K562 (cell line): ENCODE measurements around the gene ZDHHC14. TPM values are rescaled to one million over a fixed set of nuclear protein-coding genes. Genes with fewer than 3 reads are reported as not detected.
A peak's percentile ranks its signal among the peaks of the same experiment; 100 is the strongest.

ENCODE experiments used
- ATAC-seq: fragments of 200-7000 bp; cut with Tn5 transposase; 3 replicates; pipeline ENCODE4 v1.9.1; 2020; ENCODE audit warnings: moderate library complexity
- BruUV-seq: library from RNA; stranded (reverse); fragments of 400-500 nt; replicated peaks from 2 replicates; lab custom pipeline; 2021; lab: Mats Ljungman, UMichigan
- CTCF ChIA-PET: fragments of 300-600 bp; formaldehyde crosslinking; extraction: SDS; loops from one replicate; lab custom pipeline; 2021; ENCODE audit warnings: low intra/inter-chr PET ratio; lab: Yijun Ruan, JAX
- POLR2A ChIA-PET: fragments of 300-600, 350-650 bp; sonication (Branson Sonifier 250); formaldehyde crosslinking; extraction: SDS; loops from one replicate; lab custom pipeline; 2021; ENCODE audit warnings: antibody characterized with exemption, inconsistent platforms; lab: Yijun Ruan, JAX
- DNase-seq, 4 experiments: peaks; one replicate each; pipeline versions ENCODE4 v3.0.0 to v3.0.0-alpha.2; 2011 to 2018; ENCODE audit warnings: low spot score in 3 of 4, mixed read lengths in 3 of 4; ENCODE audit errors: extremely low read depth in 1 of 4
- FAIRE-seq: peaks from 2 replicates; lab custom pipeline; 2011; peaks lifted over from hg19 to GRCh38; lab: Jason Lieb, UNC
- H2AFZ ChIP-seq: 2 replicates; pipeline ENCODE4 v1.6.0; 2011; ENCODE audit warnings: low read depth, low read length, control low read depth, inconsistent platforms
- H3K27ac ChIP-seq: fragments of 200-600 bp; 3 replicates; pipeline ENCODE4 v1.8.0; 2011; ENCODE audit warnings: low read depth, mild to moderate bottlenecking, control low read depth, inconsistent platforms, low read length, moderate library complexity, mixed read lengths; ENCODE audit errors: extremely low read depth
- H3K27me3 ChIP-seq, 2 experiments: fragments of 300-600 bp in 1 of 2; 2 replicates in 1 of 2; 3 replicates in 1 of 2; pipeline versions ENCODE4 v1.6.0 to v1.8.0; 2011; ENCODE audit warnings: inconsistent platforms in 2 of 2, low read length in 2 of 2, mild to moderate bottlenecking in 1 of 2, mixed read lengths in 1 of 2, moderate library complexity in 1 of 2; ENCODE audit not compliant: control insufficient read depth in 2 of 2, insufficient read depth in 2 of 2
- H3K36me3 ChIP-seq: fragments of 300-600 bp; 3 replicates; pipeline ENCODE4 v1.8.0; 2011; ENCODE audit warnings: mild to moderate bottlenecking, low read length, inconsistent platforms; ENCODE audit not compliant: control insufficient read depth, insufficient read depth
- H3K4me1 ChIP-seq, 2 experiments: fragments of 200-600 bp in 1 of 2; replicated peaks in 1 of 2; 2 replicates in 1 of 2; 3 replicates in 1 of 2; pipeline versions ENCODE4 v1.5.1 to v1.8.0; 2011; ENCODE audit warnings: inconsistent platforms in 2 of 2, low read length in 2 of 2, mild to moderate bottlenecking in 1 of 2, mixed read lengths in 1 of 2, moderate library complexity in 1 of 2; ENCODE audit not compliant: control insufficient read depth in 2 of 2, insufficient read depth in 2 of 2
- H3K4me2 ChIP-seq: 2 replicates; pipeline ENCODE4 v1.6.1; 2011; ENCODE audit warnings: low read length, control low read depth, inconsistent platforms, mixed read lengths; ENCODE audit not compliant: insufficient read depth
- H3K4me3 ChIP-seq: fragments of 200-600 bp; sonication (generic), shearing (Covaris generic); 2 replicates; pipeline ENCODE4 v1.5.1; 2016; ENCODE audit warnings: control low read depth, inconsistent platforms
- H3K79me2 ChIP-seq: fragments of 200-600 bp; 3 replicates; pipeline ENCODE4 v1.8.0; 2011; ENCODE audit warnings: low read length, inconsistent platforms; ENCODE audit not compliant: control insufficient read depth, insufficient read depth
- H3K9ac ChIP-seq, 2 experiments: 2 replicates each; pipeline versions ENCODE4 v1.6.0 to v1.6.1; 2011; ENCODE audit warnings: low read depth in 2 of 2, low read length in 2 of 2, control low read depth in 1 of 2, inconsistent platforms in 1 of 2, mild to moderate bottlenecking in 1 of 2, mixed read lengths in 1 of 2; ENCODE audit not compliant: insufficient read depth in 1 of 2
- H3K9me1 ChIP-seq: one replicate; pipeline ENCODE4 v1.6.0; 2011; ENCODE audit warnings: inconsistent platforms, mild to moderate bottlenecking, low read length, moderate library complexity; ENCODE audit not compliant: control insufficient read depth, insufficient read depth
- H3K9me3 ChIP-seq: replicated peaks from 2 replicates; pipeline ENCODE4 v1.5.1; 2011; ENCODE audit warnings: low read depth, low read length, inconsistent platforms; ENCODE audit not compliant: control insufficient read depth, insufficient read depth
- H4K20me1 ChIP-seq: replicated peaks from 2 replicates; pipeline ENCODE4 v1.6.1; 2011; ENCODE audit warnings: low read length, inconsistent platforms, mixed read lengths; ENCODE audit not compliant: control insufficient read depth, insufficient read depth
- CAMTA2 ChIP-seq: fragments of 250-450 bp; sonication (Bioruptor Pico); conservative IDR thresholded peaks from 2 replicates; pipeline ENCODE4 v1.5.1; 2022
- CHD2 ChIP-seq: IDR thresholded peaks from 2 replicates; pipeline ENCODE4 v1.6.1; 2011; ENCODE audit warnings: low read depth, low read length
- FOXJ3 ChIP-seq: sonication (generic); formaldehyde crosslinking; IDR thresholded peaks from 2 replicates; pipeline ENCODE4 v1.4.0; 2020; ENCODE audit warnings: mild to moderate bottlenecking, missing genetic modification reagents
- GTF2E2 ChIP-seq: fragments of 200-800 bp; sonication (Bioruptor generic); IDR thresholded peaks from 2 replicates; pipeline ENCODE4 v1.6.1; 2016; ENCODE audit warnings: missing genetic modification characterization, missing compliant biosample characterization
- KLF1 ChIP-seq: fragments of 450-650 bp; IDR thresholded peaks from 2 replicates; pipeline ENCODE4 v1.6.1; 2016; ENCODE audit warnings: missing genetic modification characterization, missing compliant biosample characterization
- LARP7 ChIP-seq: fragments of 450-650 bp; IDR thresholded peaks from 2 replicates; pipeline ENCODE4 v1.6.1; 2016
- MCM3 ChIP-seq: fragments of 450-650 bp; IDR thresholded peaks from 2 replicates; pipeline ENCODE4 v1.6.1; 2016
- PBX2 ChIP-seq, 2 experiments: IDR thresholded peaks in 1 of 2; conservative IDR thresholded peaks in 1 of 2; 2 replicates each; pipeline ENCODE4 v1.6.1; 2016; ENCODE audit warnings: low read depth in 2 of 2, mild to moderate bottlenecking in 1 of 2, missing compliant biosample characterization in 1 of 2, missing genetic modification characterization in 1 of 2, moderate library complexity in 1 of 2
- SIN3B ChIP-seq: fragments of 450-650 bp; IDR thresholded peaks from 2 replicates; pipeline ENCODE4 v1.6.1; 2017; ENCODE audit warnings: low read depth, mild to moderate bottlenecking, moderate library complexity
- THRAP3 ChIP-seq: fragments of 450-650 bp; IDR thresholded peaks from 2 replicates; pipeline ENCODE4 v1.6.1; 2016; ENCODE audit warnings: mild to moderate bottlenecking, inconsistent platforms, borderline replicate concordance
- XRCC5 ChIP-seq: fragments of 200-400 bp; formaldehyde crosslinking; IDR thresholded peaks from 2 replicates; pipeline ENCODE4 v1.6.1; 2017; ENCODE audit warnings: low read depth, mild to moderate bottlenecking, low read length
- ZNF3 ChIP-seq: fragments of 250-450 bp; sonication (Bioruptor Pico); IDR thresholded peaks from 2 replicates; pipeline ENCODE4 v1.5.0; 2021; ENCODE audit warnings: mild to moderate bottlenecking, moderate library complexity
- ZNF507 ChIP-seq: conservative IDR thresholded peaks from 2 replicates; pipeline ENCODE4 v1.6.1; 2017; ENCODE audit warnings: missing genetic modification characterization, missing compliant biosample characterization
- ZNF830 ChIP-seq: fragments of 250-450 bp; sonication (Bioruptor Pico); IDR thresholded peaks from 2 replicates; pipeline ENCODE4 v1.5.0; 2021; ENCODE audit warnings: mild to moderate bottlenecking
- WGBS: fragments of 100-300 bp; shearing (Covaris generic); methylation state at CpG from one replicate; pipeline ENCODE4 v1.1.6; 2016; ENCODE audit warnings: low coverage, mixed read lengths; ENCODE audit not compliant: insufficient coverage; ENCODE audit errors: missing lambda C conversion rate; 5-methylcytosine and 5-hydroxymethylcytosine counted together
- in situ Hi-C: fragments of 300-500 bp; cut with MboI; formaldehyde crosslinking; loops from 4 replicates; pipeline ENCODE4 v1.15.0; 2018; ENCODE audit warnings: inconsistent platforms, mixed read lengths
- intact Hi-C: fragments of 100-400 bp; cut with micrococcal nuclease; formaldehyde crosslinking; loops from 2 replicates; pipeline ENCODE4 v1.14.2; 2022
- polyA plus RNA-seq, 8 experiments: library from polyadenylated mRNA; depleted of rRNA in 4 of 8; stranded (reverse) in 5 of 8; unstranded in 3 of 8; fragments of >200 nt; fragmentation: Nextera tagmentation in 2 of 8; fragmentation: Illumina TruSeq in 1 of 8; extraction: Ambion mirVana in 2 of 8; extraction: Trizol in 1 of 8; gene quantifications; 2 replicates each; pipeline versions ENCODE4 v1.2.1 to v1.2.3, GENCODE V29; 2011 to 2014; ENCODE audit warnings: inconsistent platforms in 1 of 8, missing spikeins in 1 of 8
- total RNA-seq, 7 experiments: library from RNA; depleted of rRNA in 6 of 7; stranded (reverse); fragments of >200 nt in 6 of 7; fragmentation: Illumina TruSeq in 2 of 7; extraction: Trizol in 2 of 7; gene quantifications; 2 replicates each; pipeline versions ENCODE4 v1.2.1 to v1.2.3, GENCODE V29; 2011 to 2021; ENCODE audit warnings: low replicate concordance in 1 of 7

The ZDHHC14 gene
- total and polyA plus RNA-seq, 9 of the 15 experiments (the other 6 are each of a cell fraction or from before 2014, with no cell fraction given): 0.92 to 23.1 (median 13.8) TPM

GRCh38 chr6:157610451-157610999 is 229.5 kb downstream of the ZDHHC14 start:
- Histone ChIP-seq H3K4me2 (no peak overlapping the region), H3K27me3 (no peaks in the 10 kb centered on the region), H2AFZ (no peak overlapping the region), H3K9me3 (no peaks in the 10 kb centered on the region), H3K79me2 (no peaks in the 10 kb centered on the region), H3K9ac (peak overlapping the region in 1 of 2 experiments; percentile 66; a peak in 1 of 4 replicates), H3K4me1 (peaks cover 7 to 18% of the 10 kb centered on the region in 2 experiments; a peak in 4 of 5 replicates), H3K9me1 (no peaks in the 10 kb centered on the region), H3K36me3 (no peaks in the 10 kb centered on the region; the same call in 2 of the 3 replicates), H3K4me3 (no peak overlapping the region), H4K20me1 (no peaks in the 10 kb centered on the region), H3K27ac (no peak overlapping the region)
- WGBS: 71% methylated on average over 9 of the region's 9 CpGs
- intact Hi-C loops (loop anchor here (5.0 kb wide), 1 partner anchor 288 kb away; the partner anchor contains the start of gene TMEM242), in situ Hi-C loops (no loop called here)
- BruUV-seq: no TSS peak
- ChIA-PET CTCF (no interaction called here), POLR2A (interaction anchor here (0.6 to 1.8 kb wide), 2 partner anchors 14 to 33 kb away, joined by 3 to 7 read pairs; no protein-coding TSS in a partner anchor)
- no peak for DNase-seq
- TF ChIP-seq CAMTA2 (CRISPR knock-in tag) (no peak), LARP7 (no peak), ZNF3 (no peak), MCM3 (no peak), XRCC5 (no peak), FOXJ3 (CRISPR knock-in tag) (no peak), GTF2E2 (tag) (no peak), KLF1 (tag) (no peak), PBX2 (CRISPR knock-in tag; IDR thresholded peaks at IDR 0.05; ENCODE audit: low read depth) (no peak), PBX2 (tag; conservative IDR thresholded peaks at IDR 0.05; ENCODE audit: low read depth) (no peak), CHD2 (no peak), ZNF507 (tag) (no peak), SIN3B (no peak), ZNF830 (CRISPR knock-in tag) (no peak), THRAP3 (no peak)
- ATAC-seq: no peak
- no peak for FAIRE-seq
